HG03060 (cell line): ENCODE results near the gene PPP6R3.
"Not testable (repeated sequence)": the region's sequence is repeated elsewhere in the genome, so short reads cannot be mapped to it uniquely, and the experiment has no call there.

Source experiments
- ATAC-seq: cut with Tn5 transposase; IDR thresholded peaks from one replicate; pipeline ENCODE4 v1.9.1; 2021; ENCODE audit warnings: low read depth, moderate number of reproducible peaks; ENCODE audit not compliant: unreplicated experiment

The PPP6R3 gene

GRCh38 chr11:68639322-68639721 is 178.8 kb downstream of the PPP6R3 start:
- not testable (repeated sequence) for ATAC-seq

GRCh38 chr11:68641880-68642279 is 181.3 kb downstream of the PPP6R3 start:
- no peak for ATAC-seq

GRCh38 chr11:68643585-68643984 is 183.0 kb downstream of the PPP6R3 start:
- ATAC-seq = no peak

- no peak for ATAC-seq
These were observed 186.3 kb downstream of the PPP6R3 start for GRCh38 chr11:68646832-68647231.

- ATAC-seq = no peak
These were observed 189.5 kb downstream of the PPP6R3 start for GRCh38 chr11:68649851-68650555.

- no peak for ATAC-seq
These were observed 190.2 kb downstream of the PPP6R3 start for GRCh38 chr11:68650801-68651200.

GRCh38 chr11:68651208-68651984 is 190.8 kb downstream of the PPP6R3 start:
- no peak for ATAC-seq

- no peak for ATAC-seq
These were observed 191.6 kb downstream of the PPP6R3 start for GRCh38 chr11:68651985-68652682.

GRCh38 chr11:68652683-68653156 is 192.2 kb downstream of the PPP6R3 start:
- no peak for ATAC-seq

GRCh38 chr11:68653486-68654430 is 193.2 kb downstream of the PPP6R3 start:
- no peak for ATAC-seq

- no peak for ATAC-seq
These were observed 194.4 kb downstream of the PPP6R3 start for GRCh38 chr11:68654978-68655377.

GRCh38 chr11:68655406-68655805 is 194.9 kb downstream of the PPP6R3 start:
- ATAC-seq = no peak

GRCh38 chr11:68655806-68656205 is 195.3 kb downstream of the PPP6R3 start:
- ATAC-seq = no peak

GRCh38 chr11:68657021-68657780 is 196.6 kb downstream of the PPP6R3 start:
- ATAC-seq = no peak

- ATAC-seq = no peak
These were observed 197.5 kb downstream of the PPP6R3 start for GRCh38 chr11:68658097-68658496.

- ATAC-seq = no peak
These were observed 198.1 kb downstream of the PPP6R3 start for GRCh38 chr11:68658661-68659060.

GRCh38 chr11:68659158-68659921 is 198.8 kb downstream of the PPP6R3 start:
- no peak for ATAC-seq

- no peak for ATAC-seq
These were observed 199.7 kb downstream of the PPP6R3 start for GRCh38 chr11:68660066-68660810.
